HepG2 (cell line): ENCODE measurements around the gene IDNK. TPM values are rescaled to one million over a fixed set of nuclear protein-coding genes. Genes with fewer than 3 reads are reported as not detected.
A peak's percentile ranks its signal among the peaks of the same experiment; 100 is the strongest.

Experiments
- ATF7 ChIP-seq, 2 experiments: fragments of 450-650 bp in 1 of 2; sonication (generic) in 1 of 2; formaldehyde crosslinking in 1 of 2; IDR thresholded peaks; 2 replicates each; pipeline versions ENCODE4 v1.4.0 to v1.6.1; 2016 to 2020; ENCODE audit warnings: antibody characterized with exemption in 1 of 2, mild to moderate bottlenecking in 1 of 2, missing genetic modification reagents in 1 of 2
- BORCS8-MEF2B ChIP-seq: sonication (generic); formaldehyde crosslinking; IDR thresholded peaks from 2 replicates; pipeline ENCODE4 v1.8.0; 2022; ENCODE audit warnings: mild to moderate bottlenecking, missing genetic modification reagents
- CC2D1A ChIP-seq: sonication (generic); formaldehyde crosslinking; IDR thresholded peaks from 2 replicates; pipeline ENCODE4 v1.8.1; 2023; ENCODE audit warnings: mild to moderate bottlenecking, missing genetic modification reagents
- CREB3 ChIP-seq: sonication (generic); formaldehyde crosslinking; IDR thresholded peaks from 2 replicates; pipeline ENCODE4 v1.5.0; 2020; ENCODE audit warnings: missing genetic modification reagents
- E2F2 ChIP-seq: sonication (generic); formaldehyde crosslinking; IDR thresholded peaks from 2 replicates; pipeline ENCODE4 v1.4.0; 2020; ENCODE audit warnings: missing genetic modification reagents, borderline replicate concordance
- GZF1 ChIP-seq: sonication (generic); formaldehyde crosslinking; IDR thresholded peaks from 2 replicates; pipeline ENCODE4 v1.5.1; 2020; ENCODE audit warnings: mild to moderate bottlenecking, missing genetic modification reagents
- HMGA1 ChIP-seq: sonication (generic); formaldehyde crosslinking; conservative IDR thresholded peaks from 2 replicates; pipeline ENCODE4 v1.4.0; 2020; ENCODE audit warnings: missing genetic modification reagents
- MED8 ChIP-seq: sonication (generic); formaldehyde crosslinking; IDR thresholded peaks from 2 replicates; pipeline ENCODE4 v1.8.1; 2023; ENCODE audit warnings: mild to moderate bottlenecking, missing genetic modification reagents; ENCODE audit not compliant: insufficient replicate concordance
- MTA1 ChIP-seq: sonication (generic); formaldehyde crosslinking; IDR thresholded peaks from 2 replicates; pipeline ENCODE4 v1.4.0; 2020; ENCODE audit warnings: missing genetic modification reagents, mild to moderate bottlenecking, borderline replicate concordance
- MXD4 ChIP-seq: IDR thresholded peaks from 2 replicates; pipeline ENCODE4 v1.6.1; 2016; ENCODE audit warnings: mild to moderate bottlenecking, missing biosample characterization, missing genetic modification reagents
- NCOA5 ChIP-seq: sonication (generic); formaldehyde crosslinking; IDR thresholded peaks from 2 replicates; pipeline ENCODE4 v1.4.0; 2020; ENCODE audit warnings: missing genetic modification reagents
- ONECUT2 ChIP-seq: sonication (generic); formaldehyde crosslinking; IDR thresholded peaks from 2 replicates; pipeline ENCODE4 v1.4.0; 2020; ENCODE audit warnings: missing genetic modification reagents
- RARA ChIP-seq: IDR thresholded peaks from 2 replicates; pipeline ENCODE4 v1.6.1; 2016; ENCODE audit warnings: missing genetic modification reagents, missing compliant biosample characterization
- RNF219 ChIP-seq: sonication (generic); formaldehyde crosslinking; IDR thresholded peaks from 2 replicates; pipeline ENCODE4 v1.5.0; 2020; ENCODE audit warnings: mild to moderate bottlenecking, missing genetic modification reagents
- SOX13 ChIP-seq, 3 experiments: fragments of 450-650 bp in 1 of 3; sonication (generic) in 1 of 3; formaldehyde crosslinking in 1 of 3; IDR thresholded peaks in 2 of 3; conservative IDR thresholded peaks in 1 of 3; 2 replicates each; pipeline versions ENCODE4 v1.5.0 to v1.6.1; 2016 to 2020; ENCODE audit warnings: antibody characterized with exemption in 1 of 3, mild to moderate bottlenecking in 1 of 3, missing compliant biosample characterization in 1 of 3, missing genetic modification reagents in 1 of 3, moderate library complexity in 1 of 3
- TBL1XR1 ChIP-seq: fragments of 150-350 bp; IDR thresholded peaks from 2 replicates; pipeline ENCODE4 v1.6.1; 2014; ENCODE audit warnings: borderline replicate concordance, low read length; ENCODE audit not compliant: partially characterized antibody
- ZBTB20 ChIP-seq: sonication (generic); formaldehyde crosslinking; IDR thresholded peaks from 2 replicates; pipeline ENCODE4 v1.8.1; 2023; ENCODE audit warnings: missing genetic modification reagents, low read depth, mild to moderate bottlenecking, borderline replicate concordance
- ZC3H4 ChIP-seq: sonication (generic); formaldehyde crosslinking; IDR thresholded peaks from 2 replicates; pipeline ENCODE4 v1.4.0; 2020; ENCODE audit warnings: missing genetic modification reagents, borderline replicate concordance
- ZNF121 ChIP-seq: sonication (generic); formaldehyde crosslinking; IDR thresholded peaks from 2 replicates; pipeline ENCODE4 v1.5.0; 2020; ENCODE audit warnings: mild to moderate bottlenecking, missing genetic modification reagents
- ZNF724P ChIP-seq: sonication (generic); formaldehyde crosslinking; IDR thresholded peaks from 2 replicates; pipeline ENCODE4 v1.8.0; 2022; ENCODE audit warnings: missing genetic modification reagents, borderline replicate concordance
- polyA plus RNA-seq, 8 experiments: library from polyadenylated mRNA; depleted of rRNA in 3 of 8; stranded (reverse) in 7 of 8; unstranded in 1 of 8; fragments of >200 nt; fragmentation: Illumina TruSeq in 4 of 8; extraction: Trizol in 4 of 8; gene quantifications; 2 replicates each; pipeline versions ENCODE4 v1.2.1 to v1.2.3, GENCODE V29; 2011 to 2016; ENCODE audit warnings: low read depth in 4 of 8, missing spikeins in 1 of 8, mixed read lengths in 1 of 8; ENCODE audit not compliant: insufficient read depth in 1 of 8
- total RNA-seq, 5 experiments: library from RNA; depleted of rRNA; stranded (reverse); fragments of >200 nt; fragmentation: Illumina TruSeq; extraction: Trizol; gene quantifications; 2 replicates each; pipeline ENCODE4 v1.2.3, GENCODE V29; 2016; ENCODE audit warnings: low read depth in 1 of 5
- TF ChIP-seq, protein P1 (sequence below): sonication (generic); formaldehyde crosslinking; IDR thresholded peaks from 2 replicates; pipeline ENCODE4 v1.5.1; 2020; ENCODE audit warnings: mild to moderate bottlenecking, moderate library complexity, missing genetic modification reagents
- TF ChIP-seq, protein P2 (sequence below): IDR thresholded peaks from 2 replicates; pipeline ENCODE4 v1.6.1; 2018; ENCODE audit warnings: missing genetic modification reagents

Gene IDNK
- total and polyA plus RNA-seq, 2 of the 13 experiments (the other 11 are each of a cell fraction or from before 2014, with no cell fraction given), result 3.1 to 4.8 TPM

DNA sequence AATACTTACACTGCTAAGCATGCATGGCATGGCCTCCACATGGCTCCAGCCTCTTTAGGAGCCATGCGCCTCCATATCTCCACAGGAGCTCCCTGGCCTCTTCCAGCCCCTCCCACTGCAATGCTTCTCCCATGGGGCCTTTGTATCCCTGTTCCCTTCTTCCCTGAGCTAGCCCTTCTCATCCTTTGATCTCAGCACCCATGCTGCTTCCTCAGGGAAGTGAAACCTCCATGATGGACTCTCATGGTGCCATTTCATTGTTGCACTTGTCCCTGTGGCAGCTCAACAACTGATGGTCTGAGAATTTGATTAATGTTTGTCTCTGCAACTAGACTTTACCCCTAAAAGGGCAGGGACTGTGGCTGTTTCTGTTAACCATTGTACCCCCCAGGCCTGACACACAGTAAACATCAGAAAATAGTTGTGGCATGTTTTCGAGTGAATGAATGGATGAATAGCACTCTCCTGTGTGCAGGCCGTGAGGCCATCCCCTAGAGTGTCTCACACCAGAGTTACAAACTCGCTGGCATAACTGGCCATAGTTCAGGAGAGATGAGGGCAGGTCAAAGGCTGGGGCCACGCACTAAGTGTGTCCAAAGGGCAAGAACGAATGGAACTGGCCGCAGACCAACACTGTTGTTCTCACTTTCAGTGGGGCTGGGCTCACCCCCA is 6.6 kb downstream of the IDNK start (continued):
- TF ChIP-seq, protein P1, sequence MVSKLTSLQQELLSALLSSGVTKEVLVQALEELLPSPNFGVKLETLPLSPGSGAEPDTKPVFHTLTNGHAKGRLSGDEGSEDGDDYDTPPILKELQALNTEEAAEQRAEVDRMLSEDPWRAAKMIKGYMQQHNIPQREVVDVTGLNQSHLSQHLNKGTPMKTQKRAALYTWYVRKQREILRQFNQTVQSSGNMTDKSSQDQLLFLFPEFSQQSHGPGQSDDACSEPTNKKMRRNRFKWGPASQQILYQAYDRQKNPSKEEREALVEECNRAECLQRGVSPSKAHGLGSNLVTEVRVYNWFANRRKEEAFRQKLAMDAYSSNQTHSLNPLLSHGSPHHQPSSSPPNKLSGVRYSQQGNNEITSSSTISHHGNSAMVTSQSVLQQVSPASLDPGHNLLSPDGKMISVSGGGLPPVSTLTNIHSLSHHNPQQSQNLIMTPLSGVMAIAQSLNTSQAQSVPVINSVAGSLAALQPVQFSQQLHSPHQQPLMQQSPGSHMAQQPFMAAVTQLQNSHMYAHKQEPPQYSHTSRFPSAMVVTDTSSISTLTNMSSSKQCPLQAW (CRISPR knock-in tag), result peak; percentile 91; the same call in 1 of the 2 replicates
- TF ChIP-seq HMGA1 (CRISPR knock-in tag) (no peak), CC2D1A (no peak), NCOA5 (CRISPR knock-in tag) (no peak), RARA (CRISPR knock-in tag) (peak; percentile 93), ZNF121 (CRISPR knock-in tag) (no peak), ZC3H4 (no peak), E2F2 (CRISPR knock-in tag) (no peak), ATF7 (IDR thresholded peaks at IDR 0.05) (no peak), ATF7 (CRISPR knock-in tag; IDR thresholded peaks at IDR 0.05) (no peak; the same call in 1 of the 2 replicates), GZF1 (no peak), CREB3 (CRISPR knock-in tag) (no peak), ZBTB20 (CRISPR knock-in tag) (peak; percentile 33; the same call in 1 of the 2 replicates), ZNF724P (CRISPR knock-in tag) (no peak), MED8 (CRISPR knock-in tag) (peak; percentile 55), TBL1XR1 (peak; percentile 74), MXD4 (CRISPR knock-in tag) (no peak), RNF219 (CRISPR knock-in tag) (no peak), MTA1 (CRISPR knock-in tag) (peak; percentile 86), SOX13 (IDR thresholded peaks at IDR 0.05) (no peak), SOX13 (CRISPR knock-in tag; conservative IDR thresholded peaks at IDR 0.05 in 1 of 2, IDR thresholded peaks at IDR 0.05 in 1 of 2) (peak in 1 of 2 experiments; percentile 80; a peak in 2 of 4 replicates), ONECUT2 (no peak), BORCS8-MEF2B (peak; percentile 47; the same call in 1 of the 2 replicates)
- TF ChIP-seq, protein P2, sequence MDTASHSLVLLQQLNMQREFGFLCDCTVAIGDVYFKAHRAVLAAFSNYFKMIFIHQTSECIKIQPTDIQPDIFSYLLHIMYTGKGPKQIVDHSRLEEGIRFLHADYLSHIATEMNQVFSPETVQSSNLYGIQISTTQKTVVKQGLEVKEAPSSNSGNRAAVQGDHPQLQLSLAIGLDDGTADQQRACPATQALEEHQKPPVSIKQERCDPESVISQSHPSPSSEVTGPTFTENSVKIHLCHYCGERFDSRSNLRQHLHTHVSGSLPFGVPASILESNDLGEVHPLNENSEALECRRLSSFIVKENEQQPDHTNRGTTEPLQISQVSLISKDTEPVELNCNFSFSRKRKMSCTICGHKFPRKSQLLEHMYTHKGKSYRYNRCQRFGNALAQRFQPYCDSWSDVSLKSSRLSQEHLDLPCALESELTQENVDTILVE, result 0 out of 2 replicates have a peak, but pooled peaks have one; percentile 29
